Esophagus squamous epithelium (tissue), 4 donors: ENCODE results near the gene PPFIBP1.

Experiments
- CTCF ChIP-seq, 6 experiments: fragments of 450-650 bp in 4 of 6; fragments of 200-600 bp in 2 of 6; sonication (generic) in 2 of 6; IDR thresholded peaks; one replicate each; pipeline ENCODE4 v1.5.1; 2016 to 2019; ENCODE audit warnings: antibody characterized with exemption in 6 of 6, mild to moderate bottlenecking in 4 of 6, moderate library complexity in 4 of 6
- POLR2A ChIP-seq, 4 donors: fragments of 450-650 bp; IDR thresholded peaks; one replicate each; pipeline ENCODE4 v1.6.1; 2017; ENCODE audit warnings: antibody characterized with exemption in 4 of 4, mild to moderate bottlenecking in 4 of 4, moderate library complexity in 3 of 4

- TF ChIP-seq CTCF (IDR thresholded peaks at IDR 0.05), result no peak
- TF ChIP-seq POLR2A (IDR thresholded peaks at IDR 0.05), result no peak
These were observed 2.0 kb upstream of the PPFIBP1 start for GRCh38 chr12:27521981-27522380.
